H9 (cell line): ENCODE results near the gene PERM1. TPM values are rescaled to one million over a fixed set of nuclear protein-coding genes. Genes with fewer than 3 reads are reported as not detected.
A peak's percentile ranks its signal among the peaks of the same experiment; 100 is the strongest.

ENCODE experiments used
- DNase-seq: peaks from one replicate; pipeline ENCODE4 v3.0.0-alpha.2; 2017
- H2AFZ ChIP-seq: one replicate; pipeline ENCODE4 v1.6.1; 2013; ENCODE audit warnings: mild to moderate bottlenecking, low read length, control low read depth, moderate library complexity
- H2AK5ac ChIP-seq: 2 replicates; pipeline ENCODE4 v1.6.1; 2013; ENCODE audit warnings: low read length, control low read depth, mixed read lengths; ENCODE audit not compliant: insufficient read length
- H2BK120ac ChIP-seq: one replicate; pipeline ENCODE4 v1.6.1; 2013; ENCODE audit warnings: low read depth, mild to moderate bottlenecking, low read length, control low read depth, inconsistent platforms; ENCODE audit not compliant: poor library complexity, severe bottlenecking
- H2BK12ac ChIP-seq: 2 replicates; pipeline ENCODE4 v1.6.1; 2013; ENCODE audit warnings: low read length, control low read depth, mixed read lengths, low read depth; ENCODE audit not compliant: insufficient read length
- H2BK15ac ChIP-seq: 2 replicates; pipeline ENCODE4 v1.6.1; 2013; ENCODE audit warnings: low read depth, low read length, control low read depth
- H2BK20ac ChIP-seq: one replicate; pipeline ENCODE4 v1.6.1; 2013; ENCODE audit warnings: low read depth, mild to moderate bottlenecking, low read length, control low read depth, inconsistent platforms; ENCODE audit not compliant: poor library complexity, severe bottlenecking
- H2BK5ac ChIP-seq: 2 replicates; pipeline ENCODE4 v1.6.1; 2013; ENCODE audit warnings: low read length, control low read depth, mixed read lengths; ENCODE audit not compliant: insufficient read length
- H3K14ac ChIP-seq: 2 replicates; pipeline ENCODE4 v1.6.1; 2013; ENCODE audit warnings: low read length, control low read depth; ENCODE audit not compliant: insufficient read depth
- H3K18ac ChIP-seq: 2 replicates; pipeline ENCODE4 v1.6.1; 2013; ENCODE audit warnings: low read depth, mild to moderate bottlenecking, mixed read lengths, low read length, control low read depth; ENCODE audit not compliant: insufficient read length
- H3K23ac ChIP-seq: 2 replicates; pipeline ENCODE4 v1.6.1; 2013; ENCODE audit warnings: low read length, control low read depth, mixed read lengths, low read depth; ENCODE audit not compliant: insufficient read length
- H3K23me2 ChIP-seq: 2 replicates; pipeline ENCODE4 v1.6.1; 2013; ENCODE audit warnings: low read depth, mild to moderate bottlenecking, mixed read lengths, low read length, control low read depth; ENCODE audit not compliant: insufficient read length, poor library complexity, severe bottlenecking
- H3K27ac ChIP-seq: 2 replicates; pipeline ENCODE4 v1.5.1; 2013; ENCODE audit warnings: low read length, control low read depth, mixed read lengths, low read depth; ENCODE audit not compliant: insufficient read length
- H3K27me3 ChIP-seq: 2 replicates; pipeline ENCODE4 v1.6.1; 2013; ENCODE audit warnings: low read length, control low read depth, inconsistent platforms; ENCODE audit not compliant: insufficient read depth
- H3K4ac ChIP-seq: 2 replicates; pipeline ENCODE4 v1.6.1; 2013; ENCODE audit warnings: low read depth, mild to moderate bottlenecking, control low read depth, inconsistent platforms, low read length, moderate library complexity
- H3K4me1 ChIP-seq: 2 replicates; pipeline ENCODE4 v1.6.1; 2013; ENCODE audit warnings: low read length, control low read depth, inconsistent platforms; ENCODE audit not compliant: insufficient read depth
- H3K4me2 ChIP-seq: 2 replicates; pipeline ENCODE4 v1.6.1; 2013; ENCODE audit warnings: low read length, control low read depth, mixed read lengths; ENCODE audit not compliant: insufficient read length, insufficient read depth
- H3K56ac ChIP-seq: 2 replicates; pipeline ENCODE4 v1.6.1; 2013; ENCODE audit warnings: low read depth, mild to moderate bottlenecking, mixed read lengths, low read length, control low read depth; ENCODE audit not compliant: insufficient read length
- H3K79me1 ChIP-seq: 2 replicates; pipeline ENCODE4 v1.6.1; 2013; ENCODE audit warnings: low read depth, mild to moderate bottlenecking, moderate library complexity, low read length, control low read depth, inconsistent platforms; ENCODE audit not compliant: insufficient read depth, poor library complexity, severe bottlenecking
- H3K79me2 ChIP-seq: 2 replicates; pipeline ENCODE4 v1.6.1; 2013; ENCODE audit warnings: low read length, control low read depth, inconsistent platforms; ENCODE audit not compliant: insufficient read depth
- H3K9ac ChIP-seq: 2 replicates; pipeline ENCODE4 v1.6.1; 2013; ENCODE audit warnings: low read length, control low read depth, mixed read lengths; ENCODE audit not compliant: insufficient read length; ENCODE audit errors: extremely low read depth
- H3K9me3 ChIP-seq: one replicate; pipeline ENCODE4 v1.6.1; 2013; ENCODE audit warnings: low read depth, low read length, inconsistent platforms; ENCODE audit not compliant: control insufficient read depth
- H3T11ph ChIP-seq: one replicate; pipeline ENCODE4 v1.6.1; 2013; ENCODE audit warnings: mild to moderate bottlenecking, low read length, control low read depth, inconsistent platforms
- H4K20me1 ChIP-seq: one replicate; pipeline ENCODE4 v1.6.1; 2013; ENCODE audit not compliant: control insufficient read depth, insufficient read length, insufficient read depth
- H4K5ac ChIP-seq: 2 replicates; pipeline ENCODE4 v1.6.1; 2013; ENCODE audit warnings: low read depth, mild to moderate bottlenecking, mixed read lengths, low read length, control low read depth; ENCODE audit not compliant: insufficient read length
- H4K8ac ChIP-seq: replicated peaks from 2 replicates; pipeline ENCODE4 v1.6.1; 2013; ENCODE audit warnings: low read length, control low read depth, mixed read lengths, low read depth; ENCODE audit not compliant: insufficient read length
- H4K91ac ChIP-seq: 2 replicates; pipeline ENCODE4 v1.6.1; 2013; ENCODE audit warnings: low read depth, mild to moderate bottlenecking, moderate library complexity, mixed read lengths, low read length, control low read depth; ENCODE audit not compliant: insufficient read length
- H3K27ac Mint-ChIP-seq, 3 experiments: 2 replicates in 2 of 3; 3 replicates in 1 of 3; pipeline ENCODE4 v1.8.0; 2020 to 2021; ENCODE audit warnings: mixed read lengths in 3 of 3, mild to moderate bottlenecking in 1 of 3, moderate library complexity in 1 of 3
- H3K27me3 Mint-ChIP-seq: 2 replicates; pipeline ENCODE4 v1.8.0; 2021; ENCODE audit warnings: low read depth, mild to moderate bottlenecking, moderate library complexity, mixed read lengths
- H3K36me3 Mint-ChIP-seq, 3 experiments: 2 replicates in 2 of 3; 3 replicates in 1 of 3; pipeline ENCODE4 v1.8.0; 2020 to 2021; ENCODE audit warnings: low read depth in 3 of 3, mixed read lengths in 3 of 3; ENCODE audit not compliant: insufficient read depth in 1 of 3
- H3K4me1 Mint-ChIP-seq, 2 experiments: 2 replicates each; pipeline ENCODE4 v1.8.0; 2020; ENCODE audit warnings: mixed read lengths in 2 of 2
- H3K4me3 Mint-ChIP-seq, 2 experiments: 2 replicates in 1 of 2; 3 replicates in 1 of 2; pipeline ENCODE4 v1.8.0; 2020 to 2021; ENCODE audit warnings: mild to moderate bottlenecking in 2 of 2, mixed read lengths in 2 of 2, moderate library complexity in 1 of 2
- H3K9me3 Mint-ChIP-seq, 2 experiments: 2 replicates in 1 of 2; 3 replicates in 1 of 2; pipeline ENCODE4 v1.8.0; 2020; ENCODE audit warnings: mild to moderate bottlenecking in 2 of 2, mixed read lengths in 2 of 2, moderate library complexity in 1 of 2
- CTCF ChIP-seq: fragments of 200-600 bp; sonication (generic); conservative IDR thresholded peaks from 3 replicates; pipeline ENCODE4 v1.8.0; 2021; ENCODE audit warnings: antibody characterized with exemption, mild to moderate bottlenecking
- whole genome bisulfite sequencing: extraction: QIAGEN DNeasy Blood & Tissue Kit; methylation state at CpG from one replicate; pipeline ENCODE4 v1.1.7; 2013; ENCODE audit warnings: missing lambda C conversion rate, low lambda C conversion rate, mixed read lengths; ENCODE audit not compliant: insufficient read length; ENCODE audit errors: extremely low coverage; 5-methylcytosine and 5-hydroxymethylcytosine counted together
- total RNA-seq: library from RNA; stranded (reverse); gene quantifications from 2 replicates; pipeline ENCODE4 v1.2.1, GENCODE V29; 2021

PERM1 gene
- total RNA-seq, 1 experiment from 2014 or later, result not detected

- H2BK120ac ChIP-seq, result no peak overlapping the region
- no peak overlapping the region for H3T11ph ChIP-seq
- no peak overlapping the region for H2AFZ ChIP-seq
- no peak overlapping the region for H3K56ac ChIP-seq
- Mint-ChIP-seq H3K27me3 (peaks cover 61% of the 10 kb centered on the region), H3K4me1 (peaks cover 0 to 3% of the 10 kb centered on the region in 2 experiments; a peak in 2 of 4 replicates), H3K9me3 (peaks cover 3 to 4% of the 10 kb centered on the region in 2 experiments; a peak in 3 of 5 replicates), H3K4me3 (no peak overlapping the region), H3K36me3 (peaks cover 0 to 3% (median 3%) of the 10 kb centered on the region in 3 experiments; a peak in 2 of 7 replicates), H3K27ac (no peak overlapping the region)
- no peak overlapping the region for H3K4me2 ChIP-seq
- H2BK20ac ChIP-seq, result no peak overlapping the region
- H4K91ac ChIP-seq, result no peak overlapping the region
- H3K9ac ChIP-seq, result no peak overlapping the region
- no CpG with 5 or more reads among the region's 33 CpGs for WGBS
- no peaks in the 10 kb centered on the region for H3K9me3 ChIP-seq
- H3K27ac ChIP-seq, result no peak overlapping the region
- no peak for TF ChIP-seq CTCF
- H4K5ac ChIP-seq, result no peak overlapping the region
- H3K14ac ChIP-seq, result no peak overlapping the region; the same call in 1 of the 2 replicates
- H2BK5ac ChIP-seq, result no peak overlapping the region
- H3K18ac ChIP-seq, result no peak overlapping the region
- no peaks in the 10 kb centered on the region for H3K79me2 ChIP-seq
- DNase-seq, result peak; percentile 74
- no peaks in the 10 kb centered on the region for H3K4me1 ChIP-seq
- no peak overlapping the region for H4K8ac ChIP-seq
- peaks cover 9% of the 10 kb centered on the region for H3K23me2 ChIP-seq
- no peak overlapping the region for H2BK12ac ChIP-seq
- no peak overlapping the region for H3K23ac ChIP-seq
- no peaks in the 10 kb centered on the region for H3K79me1 ChIP-seq
- no peak overlapping the region for H3K4ac ChIP-seq
- no peaks in the 10 kb centered on the region for H4K20me1 ChIP-seq
- no peak overlapping the region for H2AK5ac ChIP-seq
- no peak overlapping the region for H2BK15ac ChIP-seq
- H3K27me3 ChIP-seq, result peaks cover 11% of the 10 kb centered on the region; the same call in 1 of the 2 replicates
Measured at GRCh38 chr1:970242-970972, 11.5 kb downstream of the PERM1 start.
